Calu3 (cell line): ENCODE data around the gene KCNMB2. TPM values are rescaled to one million over a fixed set of nuclear protein-coding genes. Genes with fewer than 3 reads are reported as not detected.

Experiments
- BruUV-seq: library from RNA; stranded (reverse); fragments of 400-500 nt; replicated peaks from 2 replicates; lab custom pipeline; 2021; lab: Mats Ljungman, UMichigan
- CTCF ChIA-PET: fragments of 300-600 bp; sonication (Branson Sonifier 250); formaldehyde crosslinking; loops from one replicate; lab custom pipeline; 2022; ENCODE audit warnings: antibody characterized with exemption; lab: Charles Lee
- DNase-seq: peaks from one replicate; pipeline ENCODE4 v3.0.0; 2022
- H3K27ac Mint-ChIP-seq: one replicate; pipeline ENCODE4 v1.8.0; 2022; ENCODE audit warnings: mixed read lengths; ENCODE audit not compliant: unreplicated experiment
- H3K27me3 Mint-ChIP-seq: one replicate; pipeline ENCODE4 v1.8.0; 2022; ENCODE audit warnings: mixed read lengths; ENCODE audit not compliant: unreplicated experiment
- H3K36me3 Mint-ChIP-seq: one replicate; pipeline ENCODE4 v1.8.0; 2022; ENCODE audit warnings: mild to moderate bottlenecking, moderate library complexity, mixed read lengths; ENCODE audit not compliant: insufficient read depth, unreplicated experiment
- H3K4me1 Mint-ChIP-seq: one replicate; pipeline ENCODE4 v1.8.0; 2022; ENCODE audit warnings: mild to moderate bottlenecking, low read depth, mixed read lengths; ENCODE audit not compliant: unreplicated experiment
- H3K4me3 Mint-ChIP-seq: one replicate; pipeline ENCODE4 v1.8.0; 2022; ENCODE audit warnings: mild to moderate bottlenecking, low read depth, moderate library complexity, mixed read lengths; ENCODE audit not compliant: unreplicated experiment
- H3K9me3 Mint-ChIP-seq: one replicate; pipeline ENCODE4 v1.8.0; 2022; ENCODE audit warnings: low read depth, mixed read lengths; ENCODE audit not compliant: unreplicated experiment
- CTCF ChIP-seq: fragments of 200-600 bp; IDR thresholded peaks from one replicate; pipeline ENCODE4 v1.8.0; 2022; ENCODE audit warnings: antibody characterized with exemption; ENCODE audit not compliant: unreplicated experiment
- intact Hi-C: fragments of 100-400 bp; cut with micrococcal nuclease; formaldehyde crosslinking; loops from one replicate; pipeline ENCODE4 v1.10.0; 2022; ENCODE audit not compliant: unreplicated experiment
- total RNA-seq: library from RNA; stranded (reverse); gene quantifications from 2 replicates; pipeline ENCODE4 v1.2.3, GENCODE V29; 2022

KCNMB2 gene
- total RNA-seq, 1 experiment from 2014 or later: not detected

GRCh38 chr3:178500631-178501030 lies 35.6 kb upstream of the KCNMB2 start:
- Mint-ChIP-seq H3K27ac (no peak overlapping the region), H3K4me1 (no peaks in the 10 kb centered on the region), H3K9me3 (peaks cover 20% of the 10 kb centered on the region), H3K27me3 (no peaks in the 10 kb centered on the region), H3K36me3 (no peaks in the 10 kb centered on the region), H3K4me3 (no peak overlapping the region)
- no peak for TF ChIP-seq CTCF
- CTCF ChIA-PET: interaction anchor here (0.6 kb wide), 1 partner anchor 617 kb away, joined by 3 read pairs; no protein-coding TSS in a partner anchor
- BruUV-seq: no TSS peak
- DNase-seq: no peak
- intact Hi-C loops: no loop called here

GRCh38 chr3:178504128-178504527 lies 32.1 kb upstream of the KCNMB2 start:
- H3K4me1 Mint-ChIP-seq: no peaks in the 10 kb centered on the region
- H3K27me3 Mint-ChIP-seq: no peaks in the 10 kb centered on the region
- H3K9me3 Mint-ChIP-seq: peaks cover 9% of the 10 kb centered on the region
- CTCF ChIA-PET: no interaction called here
- no peak for DNase-seq
- no peak overlapping the region for H3K4me3 Mint-ChIP-seq
- BruUV-seq: no TSS peak
- intact Hi-C loops: no loop called here
- no peak for TF ChIP-seq CTCF
- no peaks in the 10 kb centered on the region for H3K36me3 Mint-ChIP-seq
- H3K27ac Mint-ChIP-seq: no peak overlapping the region

GRCh38 chr3:178505832-178506231 lies 30.4 kb upstream of the KCNMB2 start:
- H3K9me3 Mint-ChIP-seq: peaks cover 8% of the 10 kb centered on the region
- no peaks in the 10 kb centered on the region for H3K36me3 Mint-ChIP-seq
- no peaks in the 10 kb centered on the region for H3K27me3 Mint-ChIP-seq
- CTCF ChIA-PET: no interaction called here
- no peak overlapping the region for H3K4me3 Mint-ChIP-seq
- BruUV-seq: no TSS peak
- no peak for DNase-seq
- no peak for TF ChIP-seq CTCF
- H3K4me1 Mint-ChIP-seq: no peaks in the 10 kb centered on the region
- intact Hi-C loops: no loop called here
- no peak overlapping the region for H3K27ac Mint-ChIP-seq

GRCh38 chr3:178507507-178508442 lies 28.5 kb upstream of the KCNMB2 start:
- no peak overlapping the region for H3K27ac Mint-ChIP-seq
- no peaks in the 10 kb centered on the region for H3K4me1 Mint-ChIP-seq
- peaks cover 13% of the 10 kb centered on the region for H3K9me3 Mint-ChIP-seq
- no peak for DNase-seq
- intact Hi-C loops: no loop called here
- no peaks in the 10 kb centered on the region for H3K36me3 Mint-ChIP-seq
- CTCF ChIA-PET: no interaction called here
- no peak overlapping the region for H3K4me3 Mint-ChIP-seq
- no TSS peak for BruUV-seq
- no peak for TF ChIP-seq CTCF
- H3K27me3 Mint-ChIP-seq: no peaks in the 10 kb centered on the region
